Stimulated activated CD4-positive, alpha-beta T cell treated with anti-CD3 and anti-CD28 coated beads, Interleukin-1b, Interleukin-23, amount 100 ng/mL, for 4 hours (primary cell): ENCODE data around the gene SETD2.
A peak's percentile ranks its signal among the peaks of the same experiment; 100 is the strongest.

Source experiments
- DNase-seq, 2 donors: peaks; one replicate each; pipeline ENCODE4 v3.0.0-alpha.2; 2020; ENCODE audit warnings: low read depth in 2 of 2

SETD2 gene

DNA sequence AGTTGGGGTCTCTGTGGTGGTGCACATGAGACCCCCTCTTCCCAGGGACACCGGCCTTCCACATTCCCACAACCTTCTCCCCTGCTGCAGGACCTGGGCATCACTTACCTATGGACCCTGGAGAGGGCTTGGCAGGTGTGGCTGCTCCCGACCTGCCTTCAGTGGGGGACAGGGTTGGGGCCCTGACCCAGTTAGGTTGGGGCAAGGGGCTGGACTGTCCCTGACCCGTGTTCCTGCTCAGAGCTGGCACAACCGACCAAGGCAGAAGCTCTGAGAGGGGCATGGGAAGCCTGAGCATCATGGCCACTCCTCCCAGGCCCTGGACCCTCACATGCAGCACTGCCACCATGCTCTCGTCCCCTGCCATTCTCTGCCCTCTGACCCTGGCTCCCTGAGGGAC lies 178.3 kb downstream of the SETD2 start:
- DNase-seq = no peak

DNA sequence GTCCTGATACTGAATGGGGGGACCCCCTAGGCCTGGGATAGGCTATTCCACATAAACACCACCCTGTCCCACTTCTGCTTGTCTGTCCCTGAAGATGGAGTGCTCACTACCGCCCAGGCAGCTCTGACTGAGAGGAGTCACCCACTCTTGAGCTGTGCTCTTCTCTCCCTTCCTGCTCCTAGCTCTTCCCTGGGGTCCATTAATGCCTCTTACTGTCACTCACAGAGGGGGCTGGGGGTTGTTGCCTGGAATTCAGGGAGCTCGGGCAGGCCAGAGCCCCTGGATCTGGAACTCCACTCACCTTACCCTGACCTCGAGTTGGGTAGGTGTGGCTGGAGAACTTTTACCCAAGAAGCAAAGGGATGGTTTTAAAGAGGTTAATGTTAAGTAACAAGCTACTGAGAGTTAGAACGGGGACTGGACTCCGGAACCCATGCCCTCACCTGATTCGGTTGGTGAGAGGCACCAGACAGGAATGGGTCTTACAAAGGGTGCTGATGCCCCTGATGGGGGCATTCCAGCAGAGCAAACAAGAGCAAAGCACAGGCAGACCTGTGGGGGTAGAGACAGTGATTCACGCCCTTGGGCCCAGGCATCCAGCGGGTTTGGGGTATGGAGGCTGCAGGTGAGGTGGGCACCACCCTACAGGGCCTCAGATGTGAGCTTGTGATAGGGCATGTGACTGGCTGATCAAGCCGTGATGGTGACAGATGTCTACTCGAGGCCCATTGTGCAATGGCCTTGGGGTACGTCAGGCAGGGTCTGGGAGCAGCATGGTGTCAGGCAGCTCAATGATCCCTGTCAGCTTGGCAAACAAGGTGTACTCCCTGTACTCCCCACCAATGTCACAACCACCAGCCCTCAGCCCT lies 179.1 kb downstream of the SETD2 start:
- no peak for DNase-seq

DNA sequence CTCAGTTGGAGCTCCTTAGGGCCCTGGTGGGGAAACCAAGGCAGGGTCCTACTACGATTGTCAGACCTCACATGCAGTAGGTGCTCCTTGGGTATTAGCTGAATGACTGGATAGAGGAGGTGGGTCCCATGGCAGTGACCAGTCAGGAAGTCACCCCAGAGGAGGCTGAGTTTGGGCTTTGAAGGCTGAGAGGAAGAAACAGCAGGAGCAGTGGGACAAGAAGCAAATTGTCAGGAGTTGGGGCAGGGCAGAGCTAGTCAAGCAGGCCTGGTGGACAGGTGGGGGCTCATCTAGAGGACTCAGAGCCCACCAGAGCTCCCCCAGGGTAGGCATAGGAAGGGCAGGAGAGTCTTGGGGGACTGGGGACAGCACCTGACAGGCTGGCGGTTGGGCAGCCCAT lies 181.4 kb downstream of the SETD2 start:
- DNase-seq = no peak

DNA sequence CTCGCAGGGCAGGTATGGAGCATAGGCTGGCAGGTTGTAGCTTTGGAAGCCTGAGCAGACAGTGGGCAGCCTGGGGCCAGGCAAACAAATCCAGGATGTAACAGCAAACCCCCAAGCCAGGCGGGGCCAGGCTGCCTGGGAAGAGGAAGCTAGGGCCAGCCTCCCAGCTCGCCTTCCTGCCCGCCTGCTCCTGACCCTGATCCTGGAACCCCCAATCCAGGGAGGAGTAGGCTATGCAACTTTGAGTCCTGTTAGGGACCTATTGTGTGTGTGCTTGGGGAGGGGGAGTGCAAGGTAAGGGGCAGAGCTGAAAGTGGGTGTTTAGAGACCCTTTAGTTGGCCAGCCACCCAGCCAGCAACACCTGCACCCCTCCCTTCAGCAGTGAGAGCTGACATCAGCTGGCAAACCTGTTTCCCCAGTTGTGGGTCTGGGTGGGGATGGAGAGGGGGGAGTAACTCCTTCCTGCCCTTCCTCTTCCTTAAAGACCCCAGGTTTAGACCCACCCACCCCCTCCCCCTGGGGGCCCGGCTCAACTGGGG lies 181.9 kb downstream of the SETD2 start:
- DNase-seq = no peak

DNA sequence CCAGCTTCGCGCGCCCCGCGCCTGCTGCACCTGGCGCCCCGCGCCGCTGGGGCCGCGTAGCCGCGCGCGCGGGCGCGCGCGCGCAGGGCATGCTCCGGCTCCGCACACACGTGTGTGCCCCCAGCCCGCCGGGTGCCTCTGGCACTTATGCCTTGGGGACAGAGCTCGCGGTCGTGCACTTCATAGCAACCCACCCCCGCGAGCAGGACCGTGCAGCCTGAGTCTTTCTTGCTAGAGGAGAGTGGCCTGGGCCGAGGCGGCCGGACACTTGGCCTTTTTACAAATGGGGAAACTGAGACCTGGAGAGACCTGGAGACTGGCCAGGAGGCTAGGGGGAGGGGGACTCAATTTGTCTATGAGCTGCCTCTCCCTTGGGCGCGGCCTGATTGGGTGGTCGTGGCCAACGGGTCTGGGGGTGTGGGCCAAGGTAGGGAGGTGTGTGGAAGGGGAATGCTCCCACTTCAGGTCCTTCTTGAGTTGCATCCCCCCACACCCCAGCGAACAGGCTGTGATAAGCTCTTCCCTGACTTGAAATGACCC lies 183.9 kb downstream of the SETD2 start:
- no peak for DNase-seq

DNA sequence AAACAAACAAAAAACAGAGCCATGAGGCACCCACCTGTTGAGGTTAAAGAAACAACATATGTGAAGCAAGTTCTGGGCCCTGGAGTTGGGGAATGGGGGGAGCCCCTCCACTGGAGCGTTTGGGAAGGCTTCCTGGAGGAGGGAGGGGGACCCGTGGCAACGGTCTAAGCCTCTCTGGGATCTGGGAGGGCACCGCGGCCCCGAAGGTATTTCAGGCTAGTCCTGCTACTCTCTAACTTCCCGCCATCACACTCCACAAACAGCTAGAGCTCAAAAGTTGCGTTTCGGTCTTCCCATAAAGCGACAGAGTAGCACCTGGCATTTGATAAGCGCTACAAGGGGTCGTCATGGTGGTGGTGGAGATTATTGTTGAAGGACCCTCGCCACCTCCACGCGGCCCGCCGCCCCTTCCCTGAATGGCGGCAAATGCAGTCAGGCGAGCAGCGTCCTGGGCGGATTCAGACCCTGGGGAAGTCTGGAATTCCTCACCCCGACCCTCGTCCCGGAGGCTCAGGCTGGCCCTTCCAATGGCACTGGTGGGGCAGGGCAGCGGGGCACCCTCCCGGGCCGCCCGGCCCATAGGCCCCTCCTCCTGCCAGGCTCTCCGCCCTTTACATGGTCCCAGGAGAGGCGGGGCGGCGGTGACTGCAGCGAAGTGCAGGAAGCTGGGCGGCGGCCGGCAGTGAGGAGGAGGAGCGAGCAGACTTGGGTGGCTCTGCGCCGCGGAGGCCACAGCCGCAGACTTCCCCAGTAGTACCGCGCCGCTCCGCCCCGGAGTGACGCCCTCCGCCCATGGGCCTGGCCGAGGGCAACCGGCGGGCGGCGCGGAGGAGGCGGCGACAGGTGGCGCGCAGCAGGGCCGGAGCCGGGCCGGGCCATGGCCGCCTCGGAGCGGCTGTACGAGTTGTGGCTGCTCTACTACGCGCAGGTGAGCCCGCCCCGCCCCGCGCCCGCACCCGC lies 184.6 kb downstream of the SETD2 start, which contains the start of gene NBEAL2:
Gene NBEAL2, plus strand, starts transcription at position 682 of the 960 bp plus-strand sequence. Its CDS starts 196 bp downstream, at position 878.
- DNase-seq = peak; percentile 92 to 96

DNA sequence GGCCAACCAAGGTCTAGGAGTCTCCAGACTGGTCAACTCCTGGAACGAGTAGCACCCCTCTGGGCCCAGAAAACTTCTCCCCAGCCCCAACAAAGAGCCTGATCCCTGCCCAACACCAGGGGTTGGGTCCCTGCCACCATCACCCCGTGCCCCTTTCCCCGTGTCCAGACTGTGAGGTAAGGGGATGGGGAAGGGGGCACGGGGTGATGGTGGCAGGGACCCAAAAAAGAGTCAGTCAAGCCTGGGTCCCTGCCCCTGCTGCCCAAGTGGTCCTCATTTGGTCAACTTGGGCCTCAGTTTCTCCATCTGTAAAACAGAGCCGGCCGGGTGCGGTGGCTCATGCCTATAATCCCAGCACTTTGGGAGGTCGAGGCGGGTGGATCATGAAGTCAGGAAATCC lies 185.5 kb downstream of the SETD2 start:
- DNase-seq = no peak

DNA sequence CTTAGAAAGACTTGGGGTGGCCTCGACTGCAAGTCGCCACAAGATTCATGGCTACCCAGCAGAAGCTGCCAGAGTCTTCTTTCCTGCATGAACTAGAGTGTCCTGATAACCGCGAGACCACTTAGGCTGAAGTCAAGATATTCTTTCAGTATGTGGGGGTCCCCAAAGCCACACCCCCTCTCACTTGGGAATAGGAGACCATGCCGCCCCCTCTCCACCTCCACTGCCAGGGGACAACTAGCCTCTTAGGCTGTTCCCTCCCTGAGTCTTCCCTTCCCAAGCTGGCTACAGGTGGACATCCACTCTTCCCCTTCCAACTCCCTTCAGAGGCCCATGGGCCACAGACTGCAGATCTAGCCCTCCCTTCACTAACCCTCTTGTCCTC lies 186.1 kb downstream of the SETD2 start:
- DNase-seq = no peak

DNA sequence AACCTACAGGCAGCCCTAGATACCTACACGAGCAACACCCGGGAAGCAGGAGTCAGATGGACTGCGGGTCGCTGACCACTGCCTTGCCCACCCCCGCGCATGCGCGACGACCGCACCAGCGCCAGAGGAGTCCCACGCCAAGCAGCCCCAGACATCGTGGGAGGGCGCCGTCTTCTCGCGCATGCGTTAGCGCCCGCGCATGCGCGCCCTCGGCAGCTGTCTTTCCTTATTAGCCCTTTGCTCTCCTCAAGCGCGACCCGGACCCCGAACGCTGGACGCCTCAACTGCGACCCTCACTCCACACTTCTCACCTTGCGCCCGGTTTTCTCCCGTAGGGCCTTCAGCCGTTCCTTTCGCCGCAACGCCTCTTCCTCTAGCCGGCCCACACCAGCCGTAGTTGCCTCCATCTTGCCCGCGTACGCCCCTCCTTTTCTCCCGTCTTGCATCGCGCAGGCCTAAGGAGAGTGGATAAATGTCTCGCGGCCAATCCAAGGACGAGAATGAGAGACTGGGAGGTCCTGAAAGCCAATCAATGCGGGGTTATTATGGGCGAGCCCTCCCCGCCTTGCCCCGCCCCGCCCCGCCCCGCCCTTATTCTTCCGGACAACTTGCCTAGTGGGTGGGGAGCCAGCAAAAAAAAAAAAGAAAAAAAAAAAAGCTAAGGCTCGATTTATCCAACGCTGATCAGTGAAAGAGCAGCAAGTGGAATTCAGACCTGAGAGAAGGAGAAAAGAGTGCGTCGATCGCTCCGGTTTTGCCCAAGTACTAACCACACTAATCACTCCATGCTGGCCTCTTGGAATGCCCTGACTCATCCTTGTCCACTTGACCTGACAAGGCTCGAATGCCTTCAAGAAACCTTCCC lies 187.4 kb downstream of the SETD2 start, which contains the start of gene CCDC12:
Gene CCDC12, minus strand, starts transcription at position 420 of the 865 bp plus-strand sequence. Its CDS starts 13 bp downstream, at position 407.
- DNase-seq = peak; percentile 75 to 88

DNA sequence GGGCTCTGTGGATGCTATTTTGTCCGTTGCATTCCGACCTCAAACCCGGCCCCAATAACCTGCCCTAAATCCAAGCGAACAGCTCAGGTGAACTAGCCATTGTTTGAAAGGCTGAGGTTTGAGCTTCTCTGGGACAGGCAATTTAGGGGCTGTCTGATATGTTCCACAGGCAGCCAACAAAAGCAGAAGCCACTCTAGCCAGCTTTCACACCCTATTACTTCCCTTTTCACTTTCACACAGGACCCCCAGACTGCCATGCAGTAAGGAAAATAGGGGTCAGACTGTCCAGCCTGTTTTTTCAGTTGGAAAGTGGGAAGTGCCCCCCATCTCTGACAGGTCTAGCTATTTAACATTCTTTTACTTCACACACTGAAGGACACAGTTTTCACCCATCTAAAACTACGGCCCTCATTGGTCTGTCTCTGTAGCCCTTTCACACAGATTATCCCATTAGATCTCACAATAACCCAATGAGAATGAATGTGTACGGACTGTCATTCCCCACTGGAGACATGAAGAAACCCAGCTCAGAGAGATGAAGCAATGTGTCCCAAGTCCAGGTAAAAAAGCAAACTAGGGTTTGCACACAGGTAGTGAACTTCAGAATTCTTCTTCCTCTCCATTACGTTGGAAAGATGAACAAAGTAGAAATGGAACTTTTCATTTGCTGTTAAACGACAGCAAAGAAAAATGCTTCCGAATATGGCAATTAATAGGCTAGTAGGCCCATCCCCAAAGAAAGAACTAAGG lies 189.3 kb downstream of the SETD2 start:
- DNase-seq = no peak

DNA sequence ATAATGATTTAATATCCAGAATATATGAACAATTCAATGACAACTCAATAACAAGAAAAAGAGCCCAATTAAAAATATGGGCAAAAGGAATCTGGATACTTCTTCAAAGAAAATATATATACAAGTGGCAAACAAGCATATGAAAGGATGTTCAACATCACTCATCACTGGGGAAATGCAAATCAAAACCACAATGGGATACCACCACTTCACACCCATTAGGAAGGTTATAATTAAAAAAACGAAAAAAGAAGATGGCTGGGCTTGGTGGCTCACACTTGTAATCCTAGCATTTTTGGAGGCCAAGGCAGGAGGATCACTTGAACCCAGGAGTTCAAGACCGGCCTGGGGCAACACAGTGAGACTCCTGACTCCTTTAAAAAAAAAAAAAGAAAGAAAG lies 191.5 kb downstream of the SETD2 start:
- DNase-seq = no peak

DNA sequence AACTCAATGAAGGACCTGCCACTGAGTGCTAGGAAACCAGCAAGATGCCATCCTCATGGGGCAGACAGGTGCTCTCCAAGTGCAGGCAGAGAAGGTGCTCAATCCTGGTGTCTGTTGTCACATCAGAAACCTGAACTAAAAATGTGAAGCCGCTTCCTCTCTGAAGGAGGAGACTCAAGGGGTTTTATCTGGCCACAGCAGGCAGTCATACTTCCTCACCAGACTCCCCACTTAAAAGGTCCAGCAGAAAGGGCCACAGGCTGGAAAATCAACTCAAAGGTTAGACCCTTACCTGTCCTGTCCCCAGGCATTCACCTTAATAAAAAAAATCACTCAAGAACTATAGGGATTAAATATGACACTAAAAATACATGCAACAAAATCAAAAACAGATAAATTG lies 192.2 kb downstream of the SETD2 start:
- no peak for DNase-seq

DNA sequence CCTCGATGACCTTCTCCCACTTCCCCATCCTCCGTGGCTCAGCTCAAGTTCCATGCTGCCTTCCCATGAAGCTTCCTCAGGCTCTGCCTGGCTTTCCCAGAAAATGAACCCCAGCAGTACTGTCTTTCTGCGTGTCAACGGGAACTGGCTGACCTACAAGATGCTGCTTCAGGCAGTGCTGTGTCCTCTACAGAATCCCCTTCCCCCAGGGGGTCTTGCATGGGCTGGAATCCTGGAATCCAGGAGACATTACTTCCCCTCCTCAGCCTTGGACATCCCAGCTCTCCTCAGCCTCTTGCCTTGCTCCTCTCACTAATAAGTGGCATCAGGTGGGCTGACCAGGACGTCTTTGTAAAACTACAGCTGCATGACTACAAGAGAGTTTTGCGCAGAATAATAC lies 192.8 kb downstream of the SETD2 start:
- DNase-seq = no peak

DNA sequence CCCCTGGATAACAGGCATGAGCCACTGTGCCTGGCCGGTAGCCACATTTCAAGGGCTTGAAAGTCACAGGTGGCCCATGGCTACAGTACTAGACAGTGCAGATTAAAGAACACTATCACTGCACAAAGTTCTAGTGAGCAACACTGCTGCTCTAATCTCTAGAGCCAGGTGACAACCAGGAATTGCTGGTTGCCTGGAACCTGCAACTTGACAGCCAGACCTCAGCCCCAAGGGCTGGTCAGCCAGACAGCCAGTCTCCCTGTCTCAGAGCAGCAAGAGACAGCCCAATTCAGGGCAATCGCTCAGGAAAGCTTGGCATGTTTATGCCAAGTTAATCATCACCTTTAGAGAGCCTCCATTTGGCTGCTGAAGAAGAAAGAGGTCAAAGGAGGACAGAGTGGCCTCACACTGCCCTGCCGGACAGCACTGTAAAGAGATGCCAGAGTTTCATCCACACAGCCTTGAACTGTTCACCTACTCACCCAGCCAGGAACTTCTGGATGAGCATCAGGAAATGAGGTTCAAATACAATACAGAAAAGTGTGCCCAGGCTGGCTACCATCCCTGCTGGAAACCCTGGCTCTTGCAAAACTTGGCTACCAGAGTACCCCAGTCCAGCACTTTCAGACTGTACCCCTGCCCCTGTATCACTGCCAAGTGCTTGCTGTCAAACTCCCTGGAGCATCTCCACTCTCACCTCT lies 193.4 kb downstream of the SETD2 start:
- no peak for DNase-seq

DNA sequence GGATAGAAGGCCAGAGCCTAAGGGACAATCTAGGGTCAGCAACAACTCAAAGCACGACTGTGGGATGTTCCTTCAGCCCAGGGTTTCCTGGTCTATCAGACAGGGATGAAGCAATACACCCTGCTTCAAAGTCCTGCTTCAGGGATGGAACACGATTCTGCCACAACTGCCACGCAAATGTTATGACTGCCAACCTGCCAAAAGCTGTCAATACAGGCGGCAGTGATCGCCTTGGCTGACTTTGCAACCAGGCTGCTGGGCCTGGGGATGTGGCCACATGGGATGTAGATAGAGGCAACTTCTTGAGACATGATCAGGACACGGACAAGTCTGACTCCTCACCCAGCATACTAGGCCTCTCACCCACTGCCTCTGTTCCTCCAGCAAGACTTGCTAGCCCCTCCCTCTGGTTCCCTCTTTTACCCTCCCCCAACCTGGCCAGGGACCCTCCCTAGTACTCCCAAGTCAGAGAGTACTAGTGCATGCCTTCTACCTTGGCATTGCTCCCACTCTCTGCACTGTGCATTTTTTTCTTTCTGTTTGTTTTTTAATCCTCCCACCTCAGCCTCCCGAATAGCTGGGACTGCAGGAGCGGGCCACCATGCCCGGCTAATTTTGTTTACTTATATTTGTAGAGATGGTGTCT lies 195.0 kb downstream of the SETD2 start:
- no peak for DNase-seq

DNA sequence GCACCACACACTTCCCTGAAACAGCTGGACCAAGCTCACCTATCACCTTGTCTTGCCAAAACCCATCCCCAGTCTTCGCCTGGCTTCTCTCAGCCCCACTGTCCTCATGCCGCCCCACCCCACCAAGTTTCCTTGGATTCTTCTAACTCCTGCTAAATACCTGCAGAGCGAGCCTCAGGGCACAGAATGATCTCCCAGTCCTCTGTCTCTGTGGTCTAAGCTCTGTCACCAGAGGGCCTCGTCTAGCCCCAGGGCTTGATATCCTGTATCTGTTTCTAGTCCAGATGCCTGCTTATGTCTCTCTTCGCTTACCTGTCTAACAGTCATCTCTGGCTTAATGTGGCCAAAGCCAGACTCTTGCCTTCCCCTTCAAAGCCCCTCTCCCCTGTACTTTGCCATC lies 197.1 kb downstream of the SETD2 start:
- no peak for DNase-seq
